ENCODE measurements around the gene PPP1R14D.

GRCh38 chr15:40808861-40809450, 19.6 kb downstream of the PPP1R14D start:
- TF ChIP-seq POLR2A (IDR thresholded peaks at IDR 0.05): no peak
- TF ChIP-seq, protein P1, sequence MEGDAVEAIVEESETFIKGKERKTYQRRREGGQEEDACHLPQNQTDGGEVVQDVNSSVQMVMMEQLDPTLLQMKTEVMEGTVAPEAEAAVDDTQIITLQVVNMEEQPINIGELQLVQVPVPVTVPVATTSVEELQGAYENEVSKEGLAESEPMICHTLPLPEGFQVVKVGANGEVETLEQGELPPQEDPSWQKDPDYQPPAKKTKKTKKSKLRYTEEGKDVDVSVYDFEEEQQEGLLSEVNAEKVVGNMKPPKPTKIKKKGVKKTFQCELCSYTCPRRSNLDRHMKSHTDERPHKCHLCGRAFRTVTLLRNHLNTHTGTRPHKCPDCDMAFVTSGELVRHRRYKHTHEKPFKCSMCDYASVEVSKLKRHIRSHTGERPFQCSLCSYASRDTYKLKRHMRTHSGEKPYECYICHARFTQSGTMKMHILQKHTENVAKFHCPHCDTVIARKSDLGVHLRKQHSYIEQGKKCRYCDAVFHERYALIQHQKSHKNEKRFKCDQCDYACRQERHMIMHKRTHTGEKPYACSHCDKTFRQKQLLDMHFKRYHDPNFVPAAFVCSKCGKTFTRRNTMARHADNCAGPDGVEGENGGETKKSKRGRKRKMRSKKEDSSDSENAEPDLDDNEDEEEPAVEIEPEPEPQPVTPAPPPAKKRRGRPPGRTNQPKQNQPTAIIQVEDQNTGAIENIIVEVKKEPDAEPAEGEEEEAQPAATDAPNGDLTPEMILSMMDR (IDR thresholded peaks at IDR 0.05): no peak
